Neural cell (in vitro differentiated cells): ENCODE data around the gene REXO5. TPM values are rescaled to one million over a fixed set of nuclear protein-coding genes. Genes with fewer than 3 reads are reported as not detected.

Experiments
- H2AFZ ChIP-seq: fragments of 200-600, 300-800 bp; sonication (generic), shearing (Covaris generic); 2 replicates; pipeline ENCODE4 v1.6.0; 2014; ENCODE audit warnings: low read depth, mild to moderate bottlenecking, antibody characterized with exemption, low read length, moderate library complexity
- H3F3A ChIP-seq: fragments of 200-600 bp; shearing (Covaris generic); 2 replicates; pipeline ENCODE4 v1.6.1; 2016; ENCODE audit warnings: mild to moderate bottlenecking, moderate library complexity, mixed read lengths, antibody characterized with exemption, low read length; ENCODE audit not compliant: insufficient read depth, poor library complexity, severe bottlenecking
- H3K27ac ChIP-seq: fragments of 200-600, 300-800 bp; sonication (generic), shearing (Covaris generic); 2 replicates; pipeline ENCODE4 v1.5.1; 2014; ENCODE audit warnings: mild to moderate bottlenecking, low read length, moderate library complexity
- H3K27me3 ChIP-seq: fragments of 300-800, 200-600 bp; sonication (generic), shearing (Covaris generic); 2 replicates; pipeline ENCODE4 v1.6.0; 2014; ENCODE audit warnings: mild to moderate bottlenecking, low read depth, low read length, moderate library complexity; ENCODE audit not compliant: insufficient read depth
- H3K36me3 ChIP-seq: fragments of 300-800, 200-600 bp; sonication (generic), shearing (Covaris generic); 2 replicates; pipeline ENCODE4 v1.5.1; 2014; ENCODE audit warnings: mild to moderate bottlenecking, antibody characterized with exemption, low read length, moderate library complexity; ENCODE audit not compliant: insufficient read depth
- H3K4me2 ChIP-seq: fragments of 300-800, 200-600 bp; sonication (generic), shearing (Covaris generic); 2 replicates; pipeline ENCODE4 v1.6.0; 2014; ENCODE audit warnings: mild to moderate bottlenecking, low read length
- H3K4me3 ChIP-seq: fragments of 300-800, 200-600 bp; sonication (generic), shearing (Covaris generic); 2 replicates; pipeline ENCODE4 v1.5.1; 2014; ENCODE audit warnings: mild to moderate bottlenecking, low read length, moderate library complexity
- H3K79me2 ChIP-seq: fragments of 200-600 bp; shearing (Covaris generic); replicated peaks from 2 replicates; pipeline ENCODE4 v1.6.0; 2014; ENCODE audit warnings: mild to moderate bottlenecking, low read length, moderate library complexity; ENCODE audit not compliant: insufficient read depth
- H3K9ac ChIP-seq: fragments of 300-800, 200-600 bp; sonication (generic), shearing (Covaris generic); 2 replicates; pipeline ENCODE4 v1.6.1; 2016; ENCODE audit warnings: mild to moderate bottlenecking, low read length, mixed read lengths
- H3K9me2 ChIP-seq: fragments of 200-600 bp; shearing (Covaris generic); 2 replicates; pipeline ENCODE4 v1.6.1; 2016; ENCODE audit warnings: mild to moderate bottlenecking, low read length, mixed read lengths; ENCODE audit not compliant: insufficient read depth
- H3K9me3 ChIP-seq: fragments of 200-600, 300-800 bp; sonication (generic), shearing (Covaris generic); 2 replicates; pipeline ENCODE4 v1.6.1; 2016; ENCODE audit warnings: mild to moderate bottlenecking, mixed run types, low read length, moderate library complexity, mixed read lengths
- H4K20me1 ChIP-seq: fragments of 200-600 bp; shearing (Covaris generic); 2 replicates; pipeline ENCODE4 v1.6.1; 2016; ENCODE audit warnings: mild to moderate bottlenecking, mixed run types; ENCODE audit not compliant: insufficient read depth
- EP300 ChIP-seq: fragments of 450-650 bp; conservative IDR thresholded peaks from 2 replicates; pipeline ENCODE4 v1.6.1; 2014; ENCODE audit warnings: antibody characterized with exemption, mild to moderate bottlenecking, moderate library complexity; ENCODE audit not compliant: poor library complexity, severe bottlenecking
- EZH2 ChIP-seq: fragments of 200-600, 300-800 bp; shearing (Covaris generic), sonication (generic); IDR thresholded peaks from 2 replicates; pipeline ENCODE4 v1.6.1; 2014; ENCODE audit warnings: antibody characterized with exemption, low read length, borderline replicate concordance, mild to moderate bottlenecking; ENCODE audit not compliant: insufficient read depth, poor library complexity, severe bottlenecking
- MXI1 ChIP-seq: fragments of 450-650 bp; conservative IDR thresholded peaks from 2 replicates; pipeline ENCODE4 v1.6.1; 2014; ENCODE audit warnings: antibody characterized with exemption, mild to moderate bottlenecking; ENCODE audit not compliant: poor library complexity, severe bottlenecking
- POLR2AphosphoS5 ChIP-seq: IDR thresholded peaks from 2 replicates; pipeline ENCODE4 v1.6.1; 2012
- RAD21 ChIP-seq: fragments of 450-650 bp; conservative IDR thresholded peaks from 2 replicates; pipeline ENCODE4 v1.6.1; 2014; ENCODE audit warnings: antibody characterized with exemption, mild to moderate bottlenecking, moderate library complexity
- SMC3 ChIP-seq: fragments of 450-650 bp; conservative IDR thresholded peaks from 2 replicates; pipeline ENCODE4 v1.6.1; 2014; ENCODE audit warnings: antibody characterized with exemption, mild to moderate bottlenecking, moderate library complexity; ENCODE audit not compliant: poor library complexity
- TAF1 ChIP-seq: IDR thresholded peaks from 2 replicates; pipeline ENCODE4 v1.6.1; 2012; ENCODE audit warnings: low read depth
- polyA plus RNA-seq: library from polyadenylated mRNA; depleted of rRNA; stranded (reverse); fragments of >200 nt; gene quantifications from 2 replicates; pipeline ENCODE4 v1.2.3, GENCODE V29; 2014
- TF ChIP-seq, protein P1 (sequence below): fragments of 450-650 bp; IDR thresholded peaks from 2 replicates; pipeline ENCODE4 v1.5.1; 2014; ENCODE audit warnings: antibody characterized with exemption, mild to moderate bottlenecking, moderate library complexity; ENCODE audit not compliant: poor library complexity, severe bottlenecking
- TF ChIP-seq, protein P2 (sequence below): IDR thresholded peaks from 2 replicates; pipeline ENCODE4 v1.6.1; 2012; ENCODE audit warnings: borderline replicate concordance

The REXO5 gene
- polyA plus RNA-seq, 1 donor from 2014 or later = 11.2 TPM

DNA sequence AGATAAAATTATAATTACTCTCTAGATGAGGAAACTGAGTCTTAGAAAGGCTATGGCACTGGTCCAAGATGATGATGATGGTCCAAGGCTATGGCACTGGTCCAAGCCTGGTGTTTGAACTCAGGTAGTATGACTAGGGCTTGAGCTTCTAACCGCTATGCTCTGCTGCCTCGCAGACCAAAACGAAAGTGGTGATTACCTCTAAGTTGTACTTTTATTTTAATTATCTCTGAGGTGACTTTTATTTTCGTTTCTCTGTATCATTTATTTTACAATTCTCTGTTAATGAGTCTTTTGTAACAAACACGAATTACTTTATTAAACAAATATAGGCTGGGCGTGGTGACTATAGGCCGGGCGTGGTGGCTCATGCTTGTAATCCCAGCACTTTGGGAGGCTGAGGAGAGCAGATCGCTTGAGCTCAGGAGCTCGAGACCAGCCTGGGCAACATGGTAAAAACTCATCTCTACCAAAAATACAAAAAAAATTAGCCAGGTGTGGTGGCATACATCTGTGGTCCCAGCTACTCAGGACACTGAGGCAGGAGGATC, 5.6 kb downstream of the REXO5 start:
- H3K9me3 ChIP-seq = no peaks in the 10 kb centered on the region
- no peak overlapping the region for H3K9ac ChIP-seq
- no peak overlapping the region for H3K4me3 ChIP-seq
- no peaks in the 10 kb centered on the region for H4K20me1 ChIP-seq
- no peaks in the 10 kb centered on the region for H3F3A ChIP-seq
- TF ChIP-seq, protein P1, sequence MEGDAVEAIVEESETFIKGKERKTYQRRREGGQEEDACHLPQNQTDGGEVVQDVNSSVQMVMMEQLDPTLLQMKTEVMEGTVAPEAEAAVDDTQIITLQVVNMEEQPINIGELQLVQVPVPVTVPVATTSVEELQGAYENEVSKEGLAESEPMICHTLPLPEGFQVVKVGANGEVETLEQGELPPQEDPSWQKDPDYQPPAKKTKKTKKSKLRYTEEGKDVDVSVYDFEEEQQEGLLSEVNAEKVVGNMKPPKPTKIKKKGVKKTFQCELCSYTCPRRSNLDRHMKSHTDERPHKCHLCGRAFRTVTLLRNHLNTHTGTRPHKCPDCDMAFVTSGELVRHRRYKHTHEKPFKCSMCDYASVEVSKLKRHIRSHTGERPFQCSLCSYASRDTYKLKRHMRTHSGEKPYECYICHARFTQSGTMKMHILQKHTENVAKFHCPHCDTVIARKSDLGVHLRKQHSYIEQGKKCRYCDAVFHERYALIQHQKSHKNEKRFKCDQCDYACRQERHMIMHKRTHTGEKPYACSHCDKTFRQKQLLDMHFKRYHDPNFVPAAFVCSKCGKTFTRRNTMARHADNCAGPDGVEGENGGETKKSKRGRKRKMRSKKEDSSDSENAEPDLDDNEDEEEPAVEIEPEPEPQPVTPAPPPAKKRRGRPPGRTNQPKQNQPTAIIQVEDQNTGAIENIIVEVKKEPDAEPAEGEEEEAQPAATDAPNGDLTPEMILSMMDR = no peak
- no peak for TF ChIP-seq SMC3
- TF ChIP-seq TAF1 = no peak
- no peak for TF ChIP-seq RAD21
- TF ChIP-seq MXI1 = no peak
- TF ChIP-seq, protein P2, sequence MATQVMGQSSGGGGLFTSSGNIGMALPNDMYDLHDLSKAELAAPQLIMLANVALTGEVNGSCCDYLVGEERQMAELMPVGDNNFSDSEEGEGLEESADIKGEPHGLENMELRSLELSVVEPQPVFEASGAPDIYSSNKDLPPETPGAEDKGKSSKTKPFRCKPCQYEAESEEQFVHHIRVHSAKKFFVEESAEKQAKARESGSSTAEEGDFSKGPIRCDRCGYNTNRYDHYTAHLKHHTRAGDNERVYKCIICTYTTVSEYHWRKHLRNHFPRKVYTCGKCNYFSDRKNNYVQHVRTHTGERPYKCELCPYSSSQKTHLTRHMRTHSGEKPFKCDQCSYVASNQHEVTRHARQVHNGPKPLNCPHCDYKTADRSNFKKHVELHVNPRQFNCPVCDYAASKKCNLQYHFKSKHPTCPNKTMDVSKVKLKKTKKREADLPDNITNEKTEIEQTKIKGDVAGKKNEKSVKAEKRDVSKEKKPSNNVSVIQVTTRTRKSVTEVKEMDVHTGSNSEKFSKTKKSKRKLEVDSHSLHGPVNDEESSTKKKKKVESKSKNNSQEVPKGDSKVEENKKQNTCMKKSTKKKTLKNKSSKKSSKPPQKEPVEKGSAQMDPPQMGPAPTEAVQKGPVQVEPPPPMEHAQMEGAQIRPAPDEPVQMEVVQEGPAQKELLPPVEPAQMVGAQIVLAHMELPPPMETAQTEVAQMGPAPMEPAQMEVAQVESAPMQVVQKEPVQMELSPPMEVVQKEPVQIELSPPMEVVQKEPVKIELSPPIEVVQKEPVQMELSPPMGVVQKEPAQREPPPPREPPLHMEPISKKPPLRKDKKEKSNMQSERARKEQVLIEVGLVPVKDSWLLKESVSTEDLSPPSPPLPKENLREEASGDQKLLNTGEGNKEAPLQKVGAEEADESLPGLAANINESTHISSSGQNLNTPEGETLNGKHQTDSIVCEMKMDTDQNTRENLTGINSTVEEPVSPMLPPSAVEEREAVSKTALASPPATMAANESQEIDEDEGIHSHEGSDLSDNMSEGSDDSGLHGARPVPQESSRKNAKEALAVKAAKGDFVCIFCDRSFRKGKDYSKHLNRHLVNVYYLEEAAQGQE = no peak
- TF ChIP-seq EZH2 = no peak
- TF ChIP-seq EP300 = no peak
- TF ChIP-seq POLR2AphosphoS5 = no peak
- no peaks in the 10 kb centered on the region for H3K27me3 ChIP-seq
- no peaks in the 10 kb centered on the region for H3K79me2 ChIP-seq
- no peak overlapping the region for H3K4me2 ChIP-seq
- no peaks in the 10 kb centered on the region for H3K36me3 ChIP-seq
- H3K27ac ChIP-seq = no peak overlapping the region
- no peaks in the 10 kb centered on the region for H3K9me2 ChIP-seq
- no peak overlapping the region for H2AFZ ChIP-seq

DNA sequence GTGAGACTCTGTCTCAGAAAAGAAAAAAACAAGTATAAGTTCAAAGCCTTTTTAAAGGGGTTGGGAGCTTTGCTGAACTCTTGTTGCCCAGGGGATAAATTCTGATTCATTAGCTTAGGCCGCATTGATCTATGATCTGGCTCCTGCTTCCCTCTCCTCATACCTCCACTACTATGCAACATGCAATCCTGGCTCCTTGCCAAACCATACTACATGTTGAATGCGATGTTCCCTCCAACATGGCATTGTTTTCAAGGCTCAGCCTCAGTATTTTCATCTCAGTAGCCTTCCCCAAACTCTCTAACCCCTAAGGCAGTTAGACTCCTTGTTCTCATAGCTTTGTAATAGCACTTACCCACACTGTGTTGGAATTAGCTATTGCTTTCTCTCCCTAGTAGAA, 6.2 kb downstream of the REXO5 start:
- Histone ChIP-seq H3K36me3 (no peaks in the 10 kb centered on the region), H4K20me1 (no peaks in the 10 kb centered on the region), H3K27me3 (no peaks in the 10 kb centered on the region), H3K4me3 (no peak overlapping the region), H3K4me2 (no peak overlapping the region), H3K79me2 (no peaks in the 10 kb centered on the region), H3K9me3 (no peaks in the 10 kb centered on the region), H3K9ac (no peak overlapping the region), H2AFZ (no peak overlapping the region), H3K9me2 (no peaks in the 10 kb centered on the region), H3K27ac (no peak overlapping the region), H3F3A (no peaks in the 10 kb centered on the region)
- no peak for TF ChIP-seq EZH2
- TF ChIP-seq, protein P1 = no peak
- no peak for TF ChIP-seq MXI1
- no peak for TF ChIP-seq RAD21
- TF ChIP-seq, protein P2 = no peak
- TF ChIP-seq SMC3 = no peak
- no peak for TF ChIP-seq POLR2AphosphoS5
- no peak for TF ChIP-seq TAF1
- no peak for TF ChIP-seq EP300
